SK-N-SH (cell line): Measurements from ENCODE around the gene LRRC27.

Source experiments
- CHD2 ChIP-seq: fragments of 150-350 bp; IDR thresholded peaks from 2 replicates; pipeline ENCODE4 v1.6.1; 2018; ENCODE audit warnings: low read length; ENCODE audit not compliant: partially characterized antibody
- CTCF ChIP-seq: fragments of 200-600 bp; sonication (generic); IDR thresholded peaks from 2 replicates; pipeline ENCODE4 v1.6.1; 2017; ENCODE audit warnings: antibody characterized with exemption, mild to moderate bottlenecking, moderate library complexity
- EP300 ChIP-seq, 2 experiments: IDR thresholded peaks; 2 replicates each; pipeline versions ENCODE4 v1.4.0 to v1.6.1; 2012; ENCODE audit warnings: borderline replicate concordance in 1 of 2, low read depth in 1 of 2, low read length in 1 of 2
- FOXJ3 ChIP-seq: sonication (generic); formaldehyde crosslinking; IDR thresholded peaks from 2 replicates; pipeline ENCODE4 v1.5.1; 2020; ENCODE audit warnings: mild to moderate bottlenecking, missing genetic modification reagents
- GABPA ChIP-seq: IDR thresholded peaks from 2 replicates; pipeline ENCODE4 v1.4.0; 2012; ENCODE audit warnings: low read depth, mild to moderate bottlenecking
- MAX ChIP-seq: IDR thresholded peaks from 2 replicates; pipeline ENCODE4 v1.4.0; 2012; ENCODE audit warnings: low read depth
- NRF1 ChIP-seq: IDR thresholded peaks from 2 replicates; pipeline ENCODE4 v1.6.1; 2012; ENCODE audit warnings: low read depth, mild to moderate bottlenecking, low read length
- POLR2AphosphoS5 ChIP-seq: IDR thresholded peaks from 2 replicates; pipeline ENCODE4 v1.6.1; 2012; ENCODE audit warnings: low read depth, low read length
- SMC3 ChIP-seq: IDR thresholded peaks from 2 replicates; pipeline ENCODE4 v1.6.1; 2012; ENCODE audit warnings: low read depth, low read length, improper control_type of control experiment

- no peak for TF ChIP-seq CTCF
- no peak for TF ChIP-seq FOXJ3 (CRISPR knock-in tag)
- no peak for TF ChIP-seq POLR2AphosphoS5
- TF ChIP-seq CHD2, result no peak
- no peak for TF ChIP-seq MAX
- no peak for TF ChIP-seq NRF1
- TF ChIP-seq SMC3, result no peak
- no peak for TF ChIP-seq GABPA
- TF ChIP-seq EP300 (IDR thresholded peaks at IDR 0.05; ENCODE audit: borderline replicate concordance in 1 of 2, low read depth in 1 of 2, low read length in 1 of 2), result no peak
Observed at GRCh38 chr10:132423966-132424861, 92.2 kb downstream of the LRRC27 start.
